GM18867 (cell line): Measurements from ENCODE around the gene DLK1.

Experiments
- ATAC-seq: cut with Tn5 transposase; IDR thresholded peaks from one replicate; pipeline ENCODE4 v1.9.1; 2021; ENCODE audit warnings: mild to moderate bottlenecking, moderate library complexity; ENCODE audit not compliant: unreplicated experiment

DLK1 gene

GRCh38 chr14:100712490-100712889, 14.2 kb upstream of the DLK1 start:
- ATAC-seq: no peak

- no peak for ATAC-seq
Measured at GRCh38 chr14:100713705-100714104, 13.0 kb upstream of the DLK1 start.

DNA sequence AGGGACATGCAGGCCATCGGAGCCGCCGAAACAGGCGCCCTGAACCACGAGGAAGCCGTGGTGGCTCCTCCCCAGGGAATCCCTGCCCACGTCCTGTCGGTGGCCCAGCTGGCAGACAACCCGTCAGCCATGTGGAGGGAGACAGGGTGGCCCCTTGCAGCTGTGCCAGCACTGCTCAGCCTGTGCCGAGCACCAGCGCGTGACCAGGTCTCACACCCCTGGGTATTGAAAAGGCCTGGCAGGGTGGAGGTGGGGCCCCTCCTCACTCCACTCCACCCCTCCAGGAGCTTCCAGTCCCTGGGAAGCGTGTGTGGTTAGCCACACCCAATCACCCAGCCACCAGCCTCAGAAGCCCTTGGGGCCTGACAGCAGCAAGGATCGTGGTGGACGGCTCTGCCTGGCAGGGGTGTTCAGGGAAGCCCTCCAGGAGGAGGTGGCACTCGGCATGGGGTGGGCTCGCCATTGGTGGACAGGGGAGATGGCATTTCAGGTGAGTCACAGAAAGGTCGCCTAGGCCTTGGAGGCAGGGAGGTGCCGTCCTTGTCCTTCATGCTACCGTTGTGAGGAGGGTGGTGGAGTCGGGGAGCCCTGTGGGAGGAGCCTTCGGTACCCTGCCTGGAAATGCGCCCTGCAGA, 12.3 kb upstream of the DLK1 start:
- ATAC-seq: no peak

GRCh38 chr14:100715332-100715731, 11.4 kb upstream of the DLK1 start:
- ATAC-seq: no peak

DNA sequence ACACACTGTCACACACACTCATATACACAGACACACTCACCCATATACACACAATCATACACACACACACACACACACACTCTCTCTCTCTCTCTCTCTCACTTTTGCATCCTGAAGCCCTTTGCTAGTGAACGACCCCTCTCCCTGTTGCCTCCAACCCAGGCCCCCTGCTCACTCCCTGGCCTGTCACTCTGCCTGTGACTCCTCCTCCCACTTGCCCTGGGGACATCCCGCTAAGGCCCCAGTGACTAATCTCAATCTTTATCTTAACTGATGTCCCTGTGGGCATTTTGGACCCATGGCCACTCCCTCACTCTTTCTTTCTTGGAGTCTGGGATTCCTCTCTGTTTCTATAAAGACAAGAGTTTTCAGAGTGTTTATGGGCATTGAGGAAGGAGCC, 10.9 kb upstream of the DLK1 start:
- no peak for ATAC-seq

DNA sequence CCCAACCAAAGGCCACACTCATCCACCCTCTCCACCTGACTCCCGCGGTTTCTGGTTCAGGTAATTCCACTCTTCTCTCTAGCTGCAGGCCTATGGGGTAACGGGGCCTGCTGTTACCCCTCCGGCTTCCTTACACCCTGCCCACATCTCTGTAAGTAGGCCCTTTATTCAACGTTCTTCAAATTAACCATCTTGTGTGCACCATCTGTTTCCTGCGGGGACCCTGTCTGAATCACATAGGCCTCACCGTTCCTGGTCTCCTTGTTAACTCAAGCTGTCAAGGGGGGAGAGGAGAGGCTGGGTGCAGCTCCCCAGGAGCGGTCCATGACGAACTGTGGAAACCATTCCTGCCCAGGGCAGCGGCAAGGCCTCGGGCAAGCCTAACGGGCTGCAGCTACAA, 9.3 kb upstream of the DLK1 start:
- no peak for ATAC-seq

- no peak for ATAC-seq
Measured at GRCh38 chr14:100719976-100720520, 6.6 kb upstream of the DLK1 start.

DNA sequence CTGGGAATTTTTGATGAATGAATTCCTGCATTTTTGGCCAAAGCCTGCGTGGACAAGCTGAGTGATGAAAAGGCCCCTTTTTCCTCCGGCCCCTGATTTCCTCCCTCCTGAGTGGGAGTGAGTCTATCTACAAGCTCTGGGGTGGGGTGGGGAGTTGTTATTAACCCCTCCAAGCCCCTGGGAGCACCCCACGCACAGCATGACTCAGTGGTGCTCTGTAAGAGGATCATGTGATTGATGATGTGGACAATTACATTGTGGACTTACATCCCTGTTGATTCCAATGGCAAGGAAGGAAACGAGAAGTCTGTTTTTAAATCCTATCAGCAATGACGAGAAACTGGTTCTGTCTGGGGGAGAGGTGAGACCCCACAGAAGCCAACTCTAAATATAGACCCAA, 5.1 kb upstream of the DLK1 start:
- no peak for ATAC-seq

DNA sequence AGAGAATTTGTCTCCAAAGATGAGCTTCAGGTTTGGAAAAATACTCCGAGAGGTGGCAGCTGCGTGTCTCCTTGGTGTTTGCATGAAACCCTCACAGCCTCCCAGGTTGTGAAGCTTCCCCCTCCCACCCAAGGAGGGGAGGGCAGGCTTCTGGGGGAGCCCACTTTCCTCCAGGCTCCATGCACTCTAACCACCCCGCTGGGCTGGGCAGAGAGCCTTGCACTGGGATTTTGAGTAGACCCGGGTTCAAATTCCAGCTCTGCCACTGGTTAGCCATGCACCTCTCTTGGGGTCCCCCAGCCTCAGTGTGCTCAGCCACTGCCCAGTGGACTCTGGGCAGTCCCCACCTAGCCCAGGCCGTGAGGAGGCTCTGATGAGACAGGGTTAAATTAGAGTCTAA, 4.3 kb upstream of the DLK1 start:
- ATAC-seq: no peak

DNA sequence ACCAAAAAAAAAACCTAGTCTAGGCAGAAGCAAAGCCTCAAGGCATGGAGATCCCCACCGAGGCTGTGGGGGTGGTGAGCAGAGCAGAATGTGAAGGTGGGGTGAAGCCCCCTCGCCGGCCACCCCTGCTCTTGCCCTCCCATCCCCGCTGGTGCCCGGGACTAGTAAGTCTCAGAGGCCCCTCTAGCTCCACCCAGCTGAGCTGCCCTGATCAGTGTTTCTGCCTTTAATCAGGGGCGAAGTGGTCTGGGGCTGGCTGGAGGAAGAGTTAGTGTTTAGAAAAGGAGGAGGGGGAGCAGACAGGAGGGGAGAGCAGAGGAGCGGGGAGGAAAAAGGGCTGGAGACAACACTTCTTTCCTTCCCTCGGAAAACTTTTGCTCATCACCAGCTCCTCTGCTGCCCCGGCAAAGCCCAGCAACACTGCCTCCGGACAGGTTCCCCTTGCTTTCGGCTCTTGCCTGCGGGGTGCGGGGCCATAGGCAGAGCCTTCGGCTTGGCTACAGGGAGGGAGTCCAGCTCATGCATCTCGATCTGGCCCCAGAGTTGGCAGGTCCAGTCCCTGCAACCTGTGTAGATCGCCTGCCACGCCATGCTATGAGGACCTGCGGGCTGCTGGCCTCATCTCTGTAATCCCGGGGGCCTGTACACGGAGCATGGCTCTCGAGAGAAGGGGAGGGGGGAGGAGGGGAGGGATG, 3.4 kb upstream of the DLK1 start:
- no peak for ATAC-seq

GRCh38 chr14:100723830-100724437, 2.8 kb upstream of the DLK1 start:
- no peak for ATAC-seq

- ATAC-seq: no peak
Measured at GRCh38 chr14:100724536-100724935, 2.2 kb upstream of the DLK1 start.

GRCh38 chr14:100725587-100726387, 905 bp upstream of the DLK1 start:
- ATAC-seq: no peak

GRCh38 chr14:100727086-100727872, 587 bp downstream of the DLK1 start:
- ATAC-seq: no peak

DNA sequence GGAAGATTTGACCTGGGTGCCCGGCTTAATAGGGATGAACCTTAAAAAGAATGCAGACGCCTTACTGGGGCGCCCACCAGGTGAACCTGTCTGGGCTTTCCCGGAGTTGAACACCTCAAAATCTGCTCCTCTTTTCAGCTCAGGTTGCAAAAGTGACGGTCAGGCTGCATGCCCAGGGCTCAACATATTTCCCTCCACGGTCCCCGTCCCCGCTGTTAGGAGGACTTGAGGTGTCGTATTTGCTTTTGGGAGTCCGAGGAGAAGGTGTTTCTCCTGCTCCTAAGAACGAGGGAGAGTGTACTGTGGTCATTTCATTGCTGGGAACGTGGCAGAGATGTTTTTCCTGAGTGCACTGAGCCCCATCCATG, 1.2 kb downstream of the DLK1 start:
- ATAC-seq: no peak

DNA sequence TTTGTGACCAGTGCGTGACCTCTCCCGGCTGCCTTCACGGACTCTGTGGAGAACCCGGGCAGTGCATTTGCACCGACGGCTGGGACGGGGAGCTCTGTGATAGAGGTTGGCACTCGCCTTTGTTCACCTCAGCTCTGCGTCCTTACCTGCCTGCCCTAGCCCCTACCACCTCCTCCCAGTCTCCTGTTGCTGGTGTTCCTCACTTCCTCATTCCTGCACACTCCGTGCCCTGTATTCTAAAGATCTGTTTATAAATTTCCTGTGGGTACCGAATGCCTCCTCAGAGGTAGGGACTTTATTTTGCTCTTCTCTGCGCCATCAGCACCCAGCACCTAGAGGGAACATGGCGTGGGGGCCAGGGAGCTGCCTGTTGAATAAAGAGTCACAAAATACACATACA, 2.3 kb downstream of the DLK1 start:
- ATAC-seq: no peak

DNA sequence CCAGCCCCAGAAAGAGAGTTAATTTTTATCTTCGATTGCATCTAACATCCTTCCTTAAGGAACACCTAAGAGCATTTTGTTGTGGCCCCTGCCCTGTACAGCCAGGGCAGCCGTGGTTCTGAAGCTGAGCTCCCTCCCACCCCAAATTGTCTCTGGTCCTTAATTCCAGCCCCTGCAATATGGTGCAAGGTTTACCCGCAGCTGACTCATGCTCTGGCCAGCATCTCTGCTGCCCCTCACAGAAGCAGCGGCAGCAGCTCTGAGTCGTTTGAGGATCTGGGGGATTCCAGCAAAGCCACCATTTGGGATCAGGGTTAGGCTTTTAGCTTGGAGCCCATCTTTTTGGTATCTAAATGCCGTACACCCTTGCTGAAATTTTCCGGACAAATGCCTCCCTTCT, 3.3 kb downstream of the DLK1 start:
- no peak for ATAC-seq

GRCh38 chr14:100730581-100730980, 3.9 kb downstream of the DLK1 start:
- ATAC-seq: no peak

DNA sequence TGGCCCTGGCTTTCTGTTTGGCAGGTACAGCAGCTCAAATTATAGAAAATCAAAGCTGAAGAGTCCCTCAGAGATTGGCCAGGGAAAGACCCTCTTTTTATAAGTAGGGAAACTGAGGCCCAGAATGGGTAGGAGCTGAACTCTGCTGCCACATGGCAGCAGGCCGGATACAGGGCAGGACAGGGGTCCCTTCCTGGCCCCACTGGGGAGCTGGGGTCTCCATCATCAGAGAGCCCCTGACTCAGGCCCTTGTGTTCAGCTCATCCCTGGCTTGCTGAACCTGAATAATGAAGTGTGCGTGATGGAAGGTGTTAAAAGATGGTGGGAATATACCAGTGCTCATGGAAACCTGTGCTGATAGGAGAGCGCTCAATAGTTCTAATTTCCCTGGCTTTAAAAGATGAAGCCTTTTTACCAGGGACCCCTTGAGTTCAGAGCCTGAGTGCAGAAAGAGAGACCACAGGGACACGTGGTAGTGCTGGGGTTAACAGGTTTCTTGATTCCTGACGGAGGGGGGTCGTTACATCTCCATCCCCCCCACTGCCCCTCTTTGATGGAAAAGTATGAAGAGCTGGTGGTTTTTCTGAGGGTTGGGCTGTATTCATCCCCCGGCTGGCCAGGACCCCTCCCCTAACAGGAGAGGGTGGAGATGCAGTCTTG, 4.4 kb downstream of the DLK1 start:
- no peak for ATAC-seq
